HG03159 (cell line): ENCODE data around the gene POLR2L.

Experiments
- ATAC-seq: cut with Tn5 transposase; IDR thresholded peaks from one replicate; pipeline ENCODE4 v1.9.1; 2021; ENCODE audit warnings: mild to moderate bottlenecking, moderate library complexity; ENCODE audit not compliant: unreplicated experiment

The POLR2L gene

GRCh38 chr11:855796-856195, 13.5 kb upstream of the POLR2L start:
- no peak for ATAC-seq

DNA sequence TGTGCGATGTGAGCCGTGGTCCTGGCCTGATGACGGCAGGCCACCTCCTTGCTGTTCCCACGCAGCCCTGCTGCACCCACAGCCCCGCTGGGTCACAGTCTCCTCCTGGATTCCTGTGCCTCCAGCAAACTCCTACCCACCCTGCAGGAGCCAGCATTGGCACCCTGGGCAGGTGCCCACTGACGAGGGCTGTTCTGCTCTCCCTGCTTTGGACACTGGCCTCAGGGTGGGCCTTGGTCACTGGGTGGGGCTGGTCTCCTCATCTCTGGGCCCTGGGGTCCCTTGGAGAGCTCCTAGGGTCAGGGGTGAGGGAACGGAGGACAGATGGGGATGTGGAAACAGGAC, 13.0 kb upstream of the POLR2L start:
- no peak for ATAC-seq

GRCh38 chr11:854601-855329, 12.4 kb upstream of the POLR2L start:
- ATAC-seq = no peak

- no peak for ATAC-seq
Measured at GRCh38 chr11:853682-854448, 11.5 kb upstream of the POLR2L start.

DNA sequence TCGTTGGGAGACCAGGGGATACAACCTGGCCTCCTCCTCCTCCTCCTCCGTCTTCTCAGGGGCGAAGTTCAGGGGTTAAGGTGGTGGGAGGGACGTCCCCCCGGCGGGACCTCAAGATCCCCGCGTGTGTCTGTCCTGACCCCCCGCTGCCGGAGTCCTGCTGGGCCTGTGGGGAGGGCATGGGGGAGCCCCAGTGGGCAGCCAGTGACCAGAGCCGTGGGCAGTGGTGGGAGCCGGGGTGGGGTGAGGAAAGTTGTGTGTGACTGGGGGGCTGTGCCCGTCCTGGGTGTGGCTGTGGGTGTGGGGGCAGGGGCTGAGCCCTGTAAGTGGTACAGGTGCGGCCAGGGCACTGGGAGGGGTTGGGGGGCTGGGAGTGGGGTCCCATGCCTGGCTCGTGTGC, 10.4 kb upstream of the POLR2L start:
- ATAC-seq = no peak

DNA sequence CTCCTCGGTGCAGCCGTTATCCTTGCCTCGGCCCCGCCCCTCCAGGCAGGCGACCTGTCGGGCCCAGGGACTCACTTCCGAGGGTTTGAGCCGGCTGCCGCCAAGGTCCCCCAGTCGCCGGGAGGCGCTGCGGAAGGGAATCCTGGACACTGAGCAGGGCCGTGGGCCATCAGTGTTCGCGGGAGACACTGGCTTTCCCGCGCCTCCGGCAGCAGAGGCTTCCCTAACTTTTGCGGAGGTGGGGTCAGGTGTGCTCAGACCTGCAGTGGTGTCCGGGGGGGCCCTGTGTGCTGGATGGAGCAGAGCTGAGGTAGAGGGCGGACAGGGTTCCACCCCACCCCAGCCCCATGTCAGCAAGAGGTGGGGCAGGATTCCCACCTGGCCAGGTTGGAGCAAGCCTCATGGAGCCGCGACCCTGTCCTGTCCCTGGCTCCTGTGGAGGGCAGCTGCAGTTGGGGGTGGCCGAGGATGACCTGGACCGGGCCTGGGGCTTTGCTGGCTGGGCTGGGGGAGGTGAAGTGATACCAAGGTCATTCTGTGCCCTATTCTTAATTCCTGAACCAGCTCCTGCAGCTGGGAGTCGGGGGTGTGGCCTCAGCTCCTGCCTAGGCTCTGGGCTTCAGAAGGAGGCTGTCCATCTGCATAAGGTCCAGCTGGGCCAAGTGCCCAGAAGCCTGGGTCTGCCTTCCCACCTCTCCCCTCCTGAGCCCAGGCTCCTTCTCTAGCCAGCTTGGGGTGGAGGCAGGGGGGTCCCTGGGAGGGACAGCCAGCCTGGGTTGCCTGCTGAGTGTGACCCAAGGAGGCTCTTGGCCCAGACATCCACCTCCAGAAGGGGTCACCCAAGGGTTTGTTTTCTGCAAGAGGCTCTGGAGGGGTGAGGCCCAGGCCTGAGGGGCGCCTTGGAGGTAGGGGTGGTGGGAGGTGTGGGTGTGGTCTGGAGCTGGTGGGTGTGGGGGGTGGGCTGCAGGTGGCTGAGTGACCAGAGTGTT, 8.7 kb upstream of the POLR2L start:
- ATAC-seq = no peak

- ATAC-seq = no peak
Measured at GRCh38 chr11:849951-850774, 7.8 kb upstream of the POLR2L start.

- ATAC-seq = no peak
Measured at GRCh38 chr11:849104-849824, 6.9 kb upstream of the POLR2L start.

- no peak for ATAC-seq
Measured at GRCh38 chr11:848380-848931, 6.1 kb upstream of the POLR2L start.

GRCh38 chr11:847876-848275, 5.5 kb upstream of the POLR2L start:
- ATAC-seq = no peak

DNA sequence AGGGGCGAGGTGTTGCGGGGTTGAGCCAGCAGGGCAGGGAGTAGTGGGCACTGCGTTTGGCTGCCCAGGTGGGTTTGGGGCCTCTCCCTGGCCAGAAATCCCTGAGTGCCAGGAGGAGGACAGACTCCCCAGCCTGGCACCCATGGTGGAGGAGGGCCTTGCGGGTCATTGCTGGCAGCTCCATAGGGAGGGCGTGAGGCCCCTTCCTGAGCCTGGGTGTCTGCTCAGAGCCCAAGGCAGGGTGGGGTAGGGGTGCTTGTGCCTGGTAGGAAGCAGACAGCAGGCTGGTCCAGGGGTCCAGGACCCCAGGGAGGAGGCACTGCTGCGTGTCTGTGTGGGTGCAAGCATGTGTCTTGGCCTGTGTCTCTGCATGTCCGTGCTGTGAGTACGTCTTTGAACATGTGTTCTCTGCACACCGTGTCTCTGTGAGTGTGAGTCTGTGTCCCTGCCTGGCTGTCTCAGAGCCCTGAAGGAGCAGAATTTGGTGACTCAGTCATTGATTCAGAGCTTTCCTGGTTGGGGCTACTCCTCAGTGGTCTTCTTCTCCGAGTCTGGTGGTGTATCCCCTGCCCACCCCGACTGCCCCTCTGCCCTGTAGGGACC, 4.3 kb upstream of the POLR2L start:
- ATAC-seq = no peak

- ATAC-seq = no peak
Measured at GRCh38 chr11:845872-846495, 3.7 kb upstream of the POLR2L start.

DNA sequence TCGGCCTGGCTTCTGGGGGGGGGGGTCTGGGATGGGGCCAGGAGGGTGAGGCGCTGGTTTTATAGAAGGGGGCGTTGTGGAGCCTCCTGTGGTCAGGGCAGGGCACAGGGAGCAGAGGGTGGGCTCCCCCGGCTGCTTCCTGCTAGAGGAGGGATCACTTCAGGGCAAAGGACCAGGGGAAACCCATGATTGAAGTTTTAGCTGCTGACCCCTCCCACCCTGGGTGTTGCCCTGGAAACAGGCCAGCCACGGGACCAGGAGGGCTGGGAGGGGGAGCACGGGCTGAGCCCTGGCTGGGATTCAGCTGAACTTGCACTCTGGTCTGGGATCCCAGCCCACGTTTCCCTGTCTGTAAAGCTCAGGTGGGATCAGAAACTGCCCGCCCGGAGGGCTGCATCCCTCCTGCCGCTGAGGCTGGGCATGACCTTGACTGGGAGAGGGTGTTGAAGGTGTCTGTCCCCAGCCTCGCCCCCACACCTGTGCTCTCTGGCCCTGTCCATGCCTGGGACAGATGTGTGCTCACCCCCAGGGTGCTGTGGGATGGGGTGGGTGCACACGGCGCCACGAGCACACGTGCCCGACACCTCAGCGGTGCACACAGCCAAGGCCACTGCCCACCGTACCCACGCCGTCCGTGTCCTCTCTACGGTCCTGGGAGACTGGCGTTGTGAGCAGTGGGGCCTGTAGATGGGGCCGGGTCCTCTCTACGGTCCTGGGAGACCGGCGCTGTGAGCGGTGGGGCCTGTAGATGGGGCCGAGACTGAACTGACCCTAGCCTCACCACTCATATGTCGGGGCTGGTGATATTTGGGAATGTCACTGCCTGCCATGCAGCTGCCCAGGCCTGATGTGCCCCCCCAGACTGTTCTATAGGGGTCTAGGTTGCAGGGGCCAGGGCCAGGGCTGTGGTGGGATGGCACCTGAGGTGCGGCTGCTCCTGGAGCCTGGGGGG, 2.6 kb upstream of the POLR2L start:
- ATAC-seq = no peak

DNA sequence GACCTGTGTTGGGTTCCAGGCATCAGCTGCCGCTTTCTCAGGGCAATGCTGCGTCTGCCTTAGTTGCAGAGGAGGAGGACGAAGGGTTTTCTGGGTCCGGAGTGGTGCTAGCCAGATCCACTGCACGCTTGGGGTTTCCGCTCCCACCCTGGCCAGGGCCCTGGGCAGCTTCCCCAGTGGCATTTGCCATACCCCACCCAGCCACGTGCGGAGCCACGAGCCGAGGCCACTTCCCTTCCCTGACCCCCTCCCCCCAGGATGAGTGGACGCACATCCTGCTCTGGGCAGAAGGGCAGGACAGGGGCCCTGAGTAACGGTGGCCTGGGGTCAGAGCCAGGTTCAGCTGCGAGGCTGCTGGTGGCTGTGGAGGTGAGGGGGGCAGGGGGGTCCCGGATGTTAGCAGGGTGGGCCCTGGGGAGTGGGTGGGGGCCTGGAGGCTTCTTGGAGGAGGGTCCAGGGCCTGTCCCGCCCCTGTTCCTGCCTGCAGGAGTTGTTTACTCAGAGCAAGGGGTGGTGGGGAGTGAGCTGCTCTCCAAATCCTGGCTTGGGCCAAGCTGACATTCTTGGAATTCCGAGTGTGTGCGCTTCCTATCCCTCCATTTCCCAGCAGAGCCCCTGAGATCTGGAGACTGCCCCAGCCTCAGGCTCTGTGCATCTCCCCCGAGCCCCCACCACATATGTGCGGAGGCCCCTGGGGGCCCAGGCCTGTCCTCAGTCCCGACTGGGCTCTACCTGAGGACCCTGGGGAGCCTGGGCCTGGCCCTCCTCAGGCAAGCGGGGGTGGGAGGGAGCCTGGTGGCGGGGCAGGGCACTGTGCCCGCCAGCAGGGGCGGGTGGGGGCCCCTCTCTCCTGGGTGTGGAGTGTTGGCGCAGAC, 1.7 kb upstream of the POLR2L start:
- no peak for ATAC-seq

- peak; percentile 7 for ATAC-seq
Measured at GRCh38 chr11:843086-843734, 881 bp upstream of the POLR2L start.

DNA sequence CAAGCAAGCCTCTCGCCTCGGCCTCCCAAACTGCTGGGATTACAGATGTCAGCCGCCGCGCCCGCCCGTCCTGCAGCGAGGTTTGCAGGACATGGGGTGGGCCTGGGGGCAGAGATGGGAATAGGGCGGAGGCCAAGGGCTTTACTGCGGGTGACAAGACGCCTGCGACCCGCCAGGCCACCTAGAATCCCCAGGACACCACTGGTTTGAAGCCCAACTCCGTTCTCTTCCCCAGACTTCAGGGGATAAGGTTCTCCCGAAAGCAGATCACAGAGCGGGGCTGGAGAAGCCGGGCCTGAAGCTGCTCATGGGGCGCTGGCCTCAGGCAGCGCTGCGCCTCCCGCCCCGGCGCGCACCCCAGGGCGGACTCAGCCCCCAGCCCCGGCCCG, 354 bp downstream of the POLR2L start:
- peak; percentile 28 for ATAC-seq
